EL (cell line): ENCODE results near the gene DPP8.
A peak's percentile ranks its signal among the peaks of the same experiment; 100 is the strongest.
"Not testable (repeated sequence)": the region's sequence is repeated elsewhere in the genome, so short reads cannot be mapped to it uniquely, and the experiment has no call there.

Experiments used
- DNase-seq: peaks from one replicate; pipeline ENCODE4 v3.0.0-alpha.2; 2016

DPP8 gene

DNA sequence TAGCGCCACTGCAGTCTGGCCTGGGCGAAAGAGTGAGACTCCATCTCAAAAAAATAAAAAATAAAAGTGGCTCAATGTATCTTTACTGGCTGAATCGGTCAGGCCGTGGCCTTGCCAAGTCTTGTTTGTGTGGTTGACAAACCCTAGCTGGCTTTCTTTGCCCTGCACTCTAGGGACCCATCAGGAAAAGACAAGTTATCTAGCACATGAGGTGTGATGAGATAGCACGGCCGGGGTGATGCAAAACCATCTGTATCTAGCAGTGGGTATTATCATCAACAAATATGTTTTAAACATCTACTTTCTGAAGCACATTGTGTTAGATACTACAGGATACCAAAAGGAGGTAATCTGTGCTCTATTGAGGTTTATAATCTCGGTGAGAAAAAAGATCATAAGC, 3.9 kb upstream of the DPP8 start:
- DNase-seq: no peak

GRCh38 chr15:65518633-65519285, 1.3 kb upstream of the DPP8 start:
- DNase-seq: no peak

DNA sequence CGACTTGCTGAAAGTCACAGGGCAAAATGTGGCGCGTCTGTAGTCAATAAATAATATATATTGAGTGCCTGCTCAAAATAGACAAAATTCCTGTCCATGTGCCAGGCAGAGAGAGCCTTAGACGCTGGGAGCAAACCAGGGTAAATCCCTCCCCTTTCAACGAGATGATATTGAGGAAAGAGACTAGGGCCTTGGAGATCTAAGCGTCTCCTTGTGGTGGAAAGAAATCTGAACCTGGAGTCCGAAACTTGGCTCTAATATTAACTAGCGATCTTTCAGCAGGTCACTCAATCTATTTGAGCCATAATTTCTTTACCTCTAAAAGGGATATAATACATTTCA, 348 bp upstream of the DPP8 start:
- DNase-seq: no peak

- no peak for DNase-seq
Measured at GRCh38 chr15:65512807-65513416, 4.6 kb downstream of the DPP8 start.

DNA sequence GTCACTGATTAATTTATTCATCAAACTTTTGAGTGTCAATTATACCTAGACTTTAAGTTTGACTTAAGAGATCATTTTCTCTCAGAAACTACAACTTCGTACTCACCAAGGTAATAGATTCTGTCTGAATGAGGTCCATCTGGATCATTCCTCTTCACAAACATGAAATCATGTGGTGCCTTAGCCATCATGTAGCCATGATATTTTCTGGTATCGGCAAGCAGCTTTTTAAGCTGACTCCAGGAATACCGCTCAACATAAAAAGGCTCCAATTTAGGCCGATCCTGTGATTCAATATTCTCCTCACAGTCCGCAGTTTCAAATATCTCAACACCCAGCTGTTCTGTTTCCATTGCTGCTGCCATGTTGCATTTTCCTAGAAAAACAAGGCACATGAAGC, 5.3 kb downstream of the DPP8 start:
- no peak for DNase-seq

GRCh38 chr15:65509321-65509720, 8.2 kb downstream of the DPP8 start:
- no peak for DNase-seq

DNA sequence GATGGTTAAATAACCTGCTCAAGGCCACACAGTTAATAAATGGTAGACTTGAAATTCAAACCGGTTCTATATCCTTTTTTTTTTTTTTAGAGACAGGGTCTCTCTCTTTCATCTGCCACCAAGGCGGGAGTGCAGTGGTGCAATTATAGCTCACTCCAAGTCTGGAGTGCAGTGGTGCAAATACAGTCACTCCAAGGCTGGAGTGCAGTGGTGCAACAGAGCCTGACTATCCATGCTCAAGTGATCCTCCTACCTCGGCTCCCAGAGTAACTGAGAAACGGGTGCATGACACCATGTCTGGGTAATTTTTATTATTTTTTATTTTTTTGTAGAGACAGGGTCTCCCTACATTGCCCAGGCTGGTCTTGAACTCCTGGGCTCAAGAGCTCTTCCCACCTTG, 23.4 kb downstream of the DPP8 start:
- no peak for DNase-seq

GRCh38 chr15:65484876-65485275, 32.6 kb downstream of the DPP8 start:
- no peak for DNase-seq

DNA sequence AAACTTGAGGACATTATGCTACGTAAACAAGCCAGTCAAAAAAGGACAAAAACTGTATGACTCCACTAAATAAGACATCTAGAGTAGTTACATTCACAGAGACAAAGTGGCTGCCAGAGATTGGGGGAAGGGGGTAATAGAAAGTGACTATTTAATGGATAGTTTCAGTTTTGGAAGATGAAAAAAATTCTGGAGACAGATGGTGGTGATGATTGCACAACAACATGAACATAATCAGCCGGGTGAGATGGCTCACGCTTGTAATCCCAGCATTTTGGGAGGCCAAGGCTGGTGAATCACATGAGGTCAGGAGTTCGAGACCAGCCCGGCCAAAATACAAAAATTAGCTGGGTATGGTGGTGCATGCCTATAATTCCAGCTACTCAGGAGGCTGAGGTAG, 40.6 kb downstream of the DPP8 start:
- peak; percentile 84 for DNase-seq

GRCh38 chr15:65470866-65471265, 46.6 kb downstream of the DPP8 start:
- DNase-seq: peak; percentile 6

DNA sequence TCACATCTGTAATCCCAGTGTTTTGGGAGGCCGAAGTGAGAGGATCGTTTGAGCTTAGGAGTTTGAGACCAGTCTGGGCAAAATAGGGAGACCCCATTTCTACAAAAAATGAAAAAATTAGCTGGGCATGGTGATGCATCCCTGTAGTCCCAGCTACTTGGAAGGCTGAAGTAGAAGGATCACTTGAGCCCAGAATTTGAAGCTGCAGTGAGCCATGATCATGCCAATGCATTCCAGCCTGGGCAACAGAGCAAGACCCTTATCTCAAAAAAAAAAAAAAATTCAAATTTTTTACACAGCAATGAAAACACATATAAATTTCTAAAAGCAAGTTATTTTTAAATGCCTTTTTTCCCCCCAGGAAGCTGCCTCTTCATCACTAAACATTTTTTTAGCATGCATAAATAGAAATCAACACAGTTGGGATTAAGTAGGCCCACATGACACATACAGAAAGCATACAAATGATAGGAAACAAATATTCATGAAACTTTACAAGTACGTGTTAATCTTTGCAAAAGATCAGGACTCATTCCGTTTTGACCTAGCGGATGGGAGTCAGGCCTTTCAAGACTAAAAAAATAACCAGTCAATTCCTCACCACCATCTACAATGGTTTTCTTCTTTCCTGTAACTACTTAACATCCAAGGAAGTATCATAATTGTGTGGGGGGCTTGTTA, 49.1 kb downstream of the DPP8 start:
- DNase-seq: no peak

GRCh38 chr15:65466901-65467300, 50.6 kb downstream of the DPP8 start:
- DNase-seq: no peak

DNA sequence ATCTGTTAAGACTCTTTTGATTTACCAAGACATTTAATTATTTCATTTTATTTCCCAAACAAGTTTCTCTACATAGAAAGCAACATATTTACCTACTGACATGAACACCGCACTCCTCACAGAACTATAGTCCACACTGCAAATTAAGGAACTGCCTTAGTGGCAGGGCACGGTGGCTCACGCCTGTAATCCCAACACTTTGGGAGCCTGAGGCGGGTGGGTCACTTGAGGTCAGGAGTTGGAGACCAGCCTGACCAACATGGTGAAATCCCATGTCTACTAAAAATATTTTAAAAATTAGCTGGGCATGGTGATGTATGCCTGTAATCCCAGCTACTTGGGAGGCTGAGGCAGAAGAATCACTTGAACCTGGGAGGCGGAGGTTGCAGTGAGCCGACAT, 54.4 kb downstream of the DPP8 start:
- not testable (repeated sequence) for DNase-seq

- peak; percentile 50 for DNase-seq
Measured at GRCh38 chr15:65460741-65461347, 56.6 kb downstream of the DPP8 start.

GRCh38 chr15:65455256-65455655, 62.2 kb downstream of the DPP8 start:
- DNase-seq: not testable (repeated sequence)

DNA sequence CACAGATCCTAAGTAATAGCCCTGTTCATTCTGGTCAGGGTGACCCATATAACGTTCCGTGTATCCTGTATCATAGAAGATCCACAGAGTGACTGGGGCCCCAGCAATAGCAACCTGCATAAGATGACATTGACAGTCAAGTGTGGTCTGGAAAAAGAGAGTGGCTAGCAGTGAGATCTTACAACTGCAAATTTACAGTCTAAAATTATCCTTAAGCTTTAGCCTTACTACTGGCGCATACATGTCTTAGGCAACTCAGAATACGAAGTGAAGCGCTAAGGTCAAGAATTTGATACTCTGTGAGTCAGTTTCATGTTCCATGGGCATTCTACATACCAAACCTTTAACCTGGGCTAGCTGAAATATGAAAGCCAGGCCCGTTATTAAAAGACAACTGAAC, 65.5 kb downstream of the DPP8 start:
- no peak for DNase-seq

- DNase-seq: no peak
Measured at GRCh38 chr15:65450556-65450955, 66.9 kb downstream of the DPP8 start.

- no peak for DNase-seq
Measured at GRCh38 chr15:65447145-65447544, 70.3 kb downstream of the DPP8 start.

DNA sequence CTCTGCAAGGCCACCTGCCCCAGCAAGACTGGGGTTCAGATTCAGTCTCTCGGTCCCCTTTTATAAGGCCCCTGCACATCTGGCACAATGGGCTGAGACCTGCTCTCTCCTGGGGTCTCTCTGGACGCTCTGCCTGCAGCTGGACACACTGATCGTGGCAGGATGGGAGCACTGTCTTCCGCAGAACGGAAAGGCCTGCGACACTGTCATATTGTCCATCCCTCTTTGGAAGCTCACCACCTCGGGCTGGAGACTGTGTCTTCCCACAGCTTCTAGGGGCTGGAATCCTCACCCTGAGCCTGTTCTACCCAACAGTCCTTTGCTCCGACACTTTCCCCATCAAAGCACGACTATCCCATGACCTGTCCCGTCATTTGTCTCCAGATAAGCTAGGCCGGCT, 83.3 kb downstream of the DPP8 start:
- DNase-seq: no peak

- DNase-seq: no peak
Measured at GRCh38 chr15:65431731-65432130, 85.8 kb downstream of the DPP8 start.

DNA sequence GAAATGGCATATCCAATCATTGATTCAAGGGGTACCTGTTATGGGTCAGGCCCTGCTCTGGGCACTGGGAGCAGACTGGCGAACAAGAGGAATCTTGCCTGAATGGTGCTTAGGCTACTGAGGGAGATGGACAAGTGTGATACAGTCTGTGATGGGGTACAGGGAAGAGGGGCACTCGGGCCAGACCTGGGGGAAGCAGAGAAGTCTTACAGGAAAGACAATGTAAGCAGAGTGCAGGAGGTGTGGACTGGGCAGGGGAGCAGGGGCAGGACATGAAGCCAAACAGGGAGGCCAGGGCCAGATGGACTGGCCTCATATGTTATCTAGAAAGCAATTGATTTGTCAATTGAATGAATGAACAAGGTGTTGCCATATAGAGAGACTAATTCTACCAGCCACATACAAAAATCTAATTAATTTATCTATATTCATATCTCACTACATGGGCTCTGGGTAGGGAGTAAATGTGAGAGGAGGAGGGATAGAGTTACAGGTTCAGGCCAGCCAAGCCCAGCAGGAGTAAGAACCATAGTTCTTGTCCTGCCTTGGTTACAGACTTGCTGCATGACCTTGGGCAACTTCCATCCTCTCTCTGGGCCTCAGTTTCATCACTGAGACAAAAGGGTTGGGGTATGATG, 91.2 kb downstream of the DPP8 start:
- DNase-seq: no peak

GRCh38 chr15:65424683-65425082, 92.8 kb downstream of the DPP8 start:
- DNase-seq: no peak

DNA sequence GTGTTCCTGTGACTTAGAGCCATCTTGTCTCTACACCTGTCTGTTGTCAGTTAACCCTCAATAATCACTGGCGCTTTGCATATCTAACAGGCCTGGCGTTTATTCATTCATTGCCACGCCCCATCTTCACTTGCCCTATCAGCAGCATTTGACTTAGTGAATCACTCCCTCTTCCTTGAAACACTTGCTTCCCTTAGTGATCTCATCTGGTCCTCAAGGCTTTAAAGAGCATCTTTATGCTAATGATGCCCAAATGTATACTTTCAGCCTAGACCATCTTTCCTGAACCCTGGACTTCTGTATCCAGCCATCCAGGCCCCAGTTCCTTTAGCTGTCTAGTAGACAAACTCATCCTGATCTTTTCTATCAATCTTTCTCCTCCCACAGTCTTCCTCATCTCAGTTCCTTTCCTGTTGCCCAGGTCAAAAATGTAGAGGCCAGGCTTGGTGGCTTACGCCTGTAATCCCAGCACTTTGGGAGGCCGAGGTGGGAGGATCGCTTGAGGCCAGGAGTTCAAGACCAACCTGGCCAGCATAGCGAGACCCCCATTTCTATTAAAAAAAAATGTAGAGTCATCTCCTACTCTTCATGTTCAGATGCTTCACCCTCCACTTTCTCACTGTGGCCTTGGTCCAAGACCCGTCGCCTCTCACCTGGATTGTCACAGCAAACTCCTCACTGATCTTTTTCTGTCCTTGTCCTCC, 93.4 kb downstream of the DPP8 start:
- peak; percentile 46 for DNase-seq
